Measurements from ENCODE around the gene NINJ1. TPM values are rescaled to one million over a fixed set of nuclear protein-coding genes. Genes with fewer than 3 reads are reported as not detected.

Gene NINJ1
- total RNA-seq, 1 donor from 2014 or later, result 11.0 TPM

GRCh38 chr9:93100276-93100636 is 33.8 kb downstream of the NINJ1 start:
- no peaks in the 10 kb centered on the region for H3K9me3 Mint-ChIP-seq
- peaks cover 16% of the 10 kb centered on the region for H3K36me3 Mint-ChIP-seq (ENCODE audit: low read depth)
- CTCF ChIA-PET, result no interaction called here

GRCh38 chr9:93099551-93100275 is 34.3 kb downstream of the NINJ1 start:
- H3K9me3 Mint-ChIP-seq, result no peaks in the 10 kb centered on the region
- POLR2A ChIA-PET, result interaction anchor here (1.2 to 1.9 kb wide), 2 partner anchors 9 to 136 kb away, joined by 5 to 6 read pairs; no protein-coding TSS in a partner anchor
- intact Hi-C loops (cut with micrococcal nuclease), result loop anchor here (10.0 kb wide), 1 partner anchor 355 kb away; the partner anchor contains the start of genes FAM120A and FAM120AOS
- no peak for ATAC-seq (ENCODE audit: low read depth)
- CTCF ChIA-PET, result interaction anchor here (1.2 to 2.3 kb wide), 2 partner anchors 9 to 143 kb away, joined by 3 to 9 read pairs; no protein-coding TSS in a partner anchor
- H3K36me3 Mint-ChIP-seq (ENCODE audit: low read depth), result peaks cover 12% of the 10 kb centered on the region
- TF ChIP-seq CTCF (IDR thresholded peaks at IDR 0.05), result no peak
- no peak for DNase-seq
- peaks cover 43% of the 10 kb centered on the region for H3K4me1 Mint-ChIP-seq
- no peak overlapping the region for H3K27ac Mint-ChIP-seq
- H3K4me3 Mint-ChIP-seq, result no peak overlapping the region
- H3K27me3 Mint-ChIP-seq, result no peaks in the 10 kb centered on the region

More at GRCh38 chr9:93100276-93100636, 33.8 kb downstream of the NINJ1 start:
- ATAC-seq (ENCODE audit: low read depth) (no peak), DNase-seq (no peak)
- Mint-ChIP-seq H3K4me3 (no peak overlapping the region), H3K27me3 (no peaks in the 10 kb centered on the region), H3K4me1 (peaks cover 38% of the 10 kb centered on the region), H3K27ac (no peak overlapping the region)
- no peak for TF ChIP-seq CTCF (IDR thresholded peaks at IDR 0.05)
- POLR2A ChIA-PET, result no interaction called here
- intact Hi-C loops (cut with micrococcal nuclease), result no loop called here

- H3K36me3 Mint-ChIP-seq (ENCODE audit: low read depth), result peaks cover 3% of the 10 kb centered on the region
- peak overlapping the region; percentile 82 for H3K27ac Mint-ChIP-seq
- H3K4me1 Mint-ChIP-seq, result peaks cover 56% of the 10 kb centered on the region
- DNase-seq, result peak; percentile 46
- no peak for TF ChIP-seq CTCF (IDR thresholded peaks at IDR 0.05)
- no peaks in the 10 kb centered on the region for H3K27me3 Mint-ChIP-seq
- ATAC-seq (ENCODE audit: low read depth), result no peak
- intact Hi-C loops (cut with micrococcal nuclease), result loop anchor here (10.0 kb wide), 1 partner anchor 356 kb away; the partner anchor contains the start of genes FAM120A and FAM120AOS
- CTCF ChIA-PET, result interaction anchor here (1.2 to 2.3 kb wide), 2 partner anchors 11 to 141 kb away, joined by 3 to 9 read pairs; no protein-coding TSS in a partner anchor
- POLR2A ChIA-PET, result interaction anchor here (0.6 to 3.9 kb wide), 9 partner anchors 10 to 355 kb away, joined by 3 to 41 read pairs (median 4); partner anchors contain the start of genes FAM120AOS, NINJ1 and SUSD3
- H3K4me3 Mint-ChIP-seq, result peak overlapping the region; percentile 64
- H3K9me3 Mint-ChIP-seq, result no peaks in the 10 kb centered on the region
These were observed 35.7 kb downstream of the NINJ1 start for GRCh38 chr9:93098236-93098946.

- peak overlapping the region; percentile 84 for H3K4me3 Mint-ChIP-seq
- no peak for ATAC-seq (ENCODE audit: low read depth)
- H3K36me3 Mint-ChIP-seq (ENCODE audit: low read depth), result peaks cover 3% of the 10 kb centered on the region
- ChIA-PET POLR2A (interaction anchor here (0.6 to 3.9 kb wide), 7 partner anchors 22 to 135 kb away, joined by 3 to 41 read pairs (median 4); partner anchors contain the start of genes NINJ1 and SUSD3), CTCF (interaction anchor here (2.3 kb wide), 1 partner anchor 11 kb away, joined by 9 read pairs; no protein-coding TSS in a partner anchor)
- no peaks in the 10 kb centered on the region for H3K9me3 Mint-ChIP-seq
- no peak for DNase-seq
- peaks cover 63% of the 10 kb centered on the region for H3K4me1 Mint-ChIP-seq
- peak overlapping the region; percentile 82 for H3K27ac Mint-ChIP-seq
- no peak for TF ChIP-seq CTCF (IDR thresholded peaks at IDR 0.05)
- no peaks in the 10 kb centered on the region for H3K27me3 Mint-ChIP-seq
- intact Hi-C loops (cut with micrococcal nuclease), result loop anchor here (2.0 to 10.0 kb wide), 3 partner anchors 95 to 357 kb away; partner anchors contain the start of genes FAM120A and FAM120AOS
These were observed 36.4 kb downstream of the NINJ1 start for GRCh38 chr9:93097511-93098201.
